ENCODE data around the gene GRIK3. TPM values are rescaled to one million over a fixed set of nuclear protein-coding genes. Genes with fewer than 3 reads are reported as not detected.

Gene GRIK3
- polyA plus RNA-seq, 1 donor = 3.4 TPM

GRCh38 chr1:36825226-36825625, 209.1 kb downstream of the GRIK3 start:
- no peak for DNase-seq

- DNase-seq = peak; percentile 71
Observed at GRCh38 chr1:36824390-36824861, 209.9 kb downstream of the GRIK3 start.

GRCh38 chr1:36822648-36823047, 211.7 kb downstream of the GRIK3 start:
- DNase-seq = no peak

GRCh38 chr1:36821386-36821785, 212.9 kb downstream of the GRIK3 start:
- no peak for DNase-seq

GRCh38 chr1:36818771-36819170, 215.5 kb downstream of the GRIK3 start:
- DNase-seq = no peak

- DNase-seq = no peak
Observed at GRCh38 chr1:36816348-36816747, 218.0 kb downstream of the GRIK3 start.

GRCh38 chr1:36814774-36815173, 219.5 kb downstream of the GRIK3 start:
- no peak for DNase-seq

GRCh38 chr1:36814083-36814482, 220.2 kb downstream of the GRIK3 start:
- no peak for DNase-seq

GRCh38 chr1:36807262-36807661, 227.1 kb downstream of the GRIK3 start:
- DNase-seq = no peak

- DNase-seq = no peak
Observed at GRCh38 chr1:36805979-36806640, 228.2 kb downstream of the GRIK3 start.

- no peak for DNase-seq
Observed at GRCh38 chr1:36804669-36805314, 229.5 kb downstream of the GRIK3 start.

- DNase-seq = no peak
Observed at GRCh38 chr1:36803868-36804570, 230.3 kb downstream of the GRIK3 start.

GRCh38 chr1:36802018-36802417, 232.3 kb downstream of the GRIK3 start:
- no peak for DNase-seq

GRCh38 chr1:36797761-36798160, 236.6 kb downstream of the GRIK3 start:
- DNase-seq = no peak

GRCh38 chr1:36796733-36797132, 237.6 kb downstream of the GRIK3 start:
- no peak for DNase-seq

- no peak for DNase-seq
Observed at GRCh38 chr1:36796106-36796590, 238.2 kb downstream of the GRIK3 start.

GRCh38 chr1:36794460-36794859, 239.9 kb downstream of the GRIK3 start:
- no peak for DNase-seq

GRCh38 chr1:36793452-36793851, 240.9 kb downstream of the GRIK3 start:
- no peak for DNase-seq

- no peak for DNase-seq
Observed at GRCh38 chr1:36792292-36792691, 242.0 kb downstream of the GRIK3 start.

GRCh38 chr1:36790191-36790590, 244.1 kb downstream of the GRIK3 start:
- no peak for DNase-seq

- DNase-seq = no peak
Observed at GRCh38 chr1:36789535-36789934, 244.8 kb downstream of the GRIK3 start.

- DNase-seq = no peak
Observed at GRCh38 chr1:36787312-36787913, 246.9 kb downstream of the GRIK3 start.

- DNase-seq = no peak
Observed at GRCh38 chr1:36786425-36786824, 247.9 kb downstream of the GRIK3 start.
